Liver (tissue), 3 donors: ENCODE results near the gene ARPP21.

Experiments
- ATF3 ChIP-seq: IDR thresholded peaks from 2 replicates; pipeline ENCODE4 v1.6.1; 2016; ENCODE audit warnings: antibody characterized with exemption
- CTCF ChIP-seq: fragments of 150-350 bp; IDR thresholded peaks from 2 replicates; pipeline ENCODE4 v1.5.1; 2017; ENCODE audit warnings: improper control_type of control experiment, low read depth, low read length; ENCODE audit not compliant: missing input control
- GABPA ChIP-seq, 2 donors: IDR thresholded peaks in 1 of 2; conservative IDR thresholded peaks in 1 of 2; 2 replicates each; pipeline ENCODE4 v1.6.1; 2016; ENCODE audit warnings: antibody characterized with exemption in 2 of 2, mild to moderate bottlenecking in 1 of 2, moderate library complexity in 1 of 2
- RAD21 ChIP-seq, 2 donors: IDR thresholded peaks; 2 replicates each; pipeline ENCODE4 v1.6.1; 2016; ENCODE audit warnings: antibody characterized with exemption in 2 of 2, mild to moderate bottlenecking in 2 of 2
- REST ChIP-seq: IDR thresholded peaks from 2 replicates; pipeline ENCODE4 v1.6.1; 2016; ENCODE audit warnings: antibody characterized with exemption, mild to moderate bottlenecking
- SP1 ChIP-seq: IDR thresholded peaks from 2 replicates; pipeline ENCODE4 v1.6.1; 2018; ENCODE audit warnings: antibody characterized with exemption, mild to moderate bottlenecking
- TAF1 ChIP-seq: conservative IDR thresholded peaks from 2 replicates; pipeline ENCODE4 v1.6.1; 2016; ENCODE audit warnings: antibody characterized with exemption, mild to moderate bottlenecking
- YY1 ChIP-seq: IDR thresholded peaks from 2 replicates; pipeline ENCODE4 v1.6.1; 2016; ENCODE audit warnings: antibody characterized with exemption, mild to moderate bottlenecking
- donor health status: healthy.
- donor health status: healthy.

GRCh38 chr3:35723480-35724097 is 84.3 kb downstream of the ARPP21 start:
- TF ChIP-seq CTCF: no peak
- no peak for TF ChIP-seq YY1
- no peak for TF ChIP-seq REST
- TF ChIP-seq SP1: no peak
- TF ChIP-seq GABPA (IDR thresholded peaks at IDR 0.05 in 1 of 2, conservative IDR thresholded peaks at IDR 0.05 in 1 of 2): no peak
- no peak for TF ChIP-seq TAF1
- TF ChIP-seq RAD21 (IDR thresholded peaks at IDR 0.05): no peak
- no peak for TF ChIP-seq ATF3
